ENCODE results near the gene PCNX3. TPM values are rescaled to one million over a fixed set of nuclear protein-coding genes. Genes with fewer than 3 reads are reported as not detected.

PCNX3 gene
- total and polyA plus RNA-seq, 10 of the 15 experiments (the other 5 are each of a cell fraction or from before 2014, with no cell fraction given) = 0.03 to 46.6 (median 8.4) TPM

- whole genome bisulfite sequencing (ENCODE audit: insufficient coverage, insufficient replicate concordance, low lambda C conversion rate, missing lambda C conversion rate) = under 1% methylated on average over 87 of the region's 89 CpGs
- RAD21 ChIA-PET (ENCODE audit: unreplicated experiment) = interaction anchor here (0.8 to 6.1 kb wide), 13 partner anchors 11 to 308 kb away, joined by 3 to 58 read pairs (median 4); partner anchors contain the start of genes MAP3K11, PCNX3, POLA2 and SIPA1
- no TSS peak for BruUV-seq (replicated peaks)
- no peaks in the 10 kb centered on the region for H4K20me1 ChIP-seq (ENCODE audit: control insufficient read depth, insufficient read depth)
- peaks cover 51% of the 10 kb centered on the region for H3K79me2 ChIP-seq (ENCODE audit: control insufficient read depth, insufficient read depth, low read length)
- H3K36me3 ChIP-seq (ENCODE audit: control insufficient read depth in 2 of 2, insufficient read depth in 2 of 2, low read length in 1 of 2) = no peaks in the 10 kb centered on the region; a peak in 1 of 4 replicates
- ATAC-seq (peak; percentile 77), FAIRE-seq (peak; percentile 99), DNase-seq (ENCODE audit: low read depth, low spot score) (peak; percentile 97)
- H3K9ac ChIP-seq (ENCODE audit: control insufficient read depth, insufficient read depth, low read length) = peak within 1 kb of the TSS; percentile 87
- peak within 1 kb of the TSS; percentile 90 for H2AFZ ChIP-seq (ENCODE audit: control insufficient read depth, low read depth, low read length)
- intact Hi-C loops (cut with micrococcal nuclease; ENCODE audit: unreplicated experiment) = loop anchor here (1.0 to 5.0 kb wide), 3 partner anchors 29 to 153 kb away; partner anchors contain the start of gene PCNX3
- CTCF ChIA-PET = interaction anchor here (0.7 to 5.5 kb wide), 14 partner anchors 9 to 290 kb away, joined by 3 to 89 read pairs (median 4); partner anchors contain the start of genes MUS81 and PCNX3
- H3K4me1 ChIP-seq (ENCODE audit: control insufficient read depth, insufficient read depth, low read length) = peaks cover 33% of the 10 kb centered on the region
- in situ Hi-C loops (cut with MboI) = no loop called here
- peak within 1 kb of the TSS; percentile 76 for H3K27ac ChIP-seq (ENCODE audit: control insufficient read depth, insufficient read depth)
- no peaks in the 10 kb centered on the region for H3K9me3 ChIP-seq (replicated peaks; ENCODE audit: control insufficient read depth, insufficient read depth, low read length)
- SMC1A ChIA-PET (ENCODE audit: uncharacterized antibody, unreplicated experiment) = interaction anchor here (1.0 to 4.8 kb wide), 6 partner anchors 17 to 68 kb away, joined by 3 to 48 read pairs (median 5); partner anchors contain the start of genes PCNX3 and SIPA1
- peak within 1 kb of the TSS; percentile 84 for H3K4me3 ChIP-seq
- POLR2A ChIA-PET = interaction anchor here (0.8 to 4.7 kb wide), 15 partner anchors 11 to 98 kb away, joined by 3 to 66 read pairs (median 4); partner anchors contain the start of genes PCNX3, SCYL1 and SIPA1
- H3K4me2 ChIP-seq (ENCODE audit: control insufficient read depth, insufficient read depth) = peak within 1 kb of the TSS; percentile 94
- no peaks in the 10 kb centered on the region for H3K27me3 ChIP-seq (replicated peaks in 1 of 2; ENCODE audit: control insufficient read depth in 2 of 2, insufficient read depth in 2 of 2, low read length in 1 of 2)
- TF ChIP-seq SIX5 (IDR thresholded peaks at IDR 0.05; ENCODE audit: low read depth, low read length, severe bottlenecking) (peak; percentile 77), CREM (IDR thresholded peaks at IDR 0.05; ENCODE audit: low read depth) (peak; percentile 99), SKIL (IDR thresholded peaks at IDR 0.05; ENCODE audit: low read depth, poor library complexity, severe bottlenecking) (peak; percentile 64), CUX1 (IDR thresholded peaks at IDR 0.05; ENCODE audit: insufficient replicate concordance, low read depth, low read length) (no peak), RAD51 (IDR thresholded peaks at IDR 0.05) (no peak), ZZZ3 (IDR thresholded peaks at IDR 0.05; ENCODE audit: control insufficient read depth, insufficient read length, low read depth) (no peak), RELA (IDR thresholded peaks at IDR 0.05; ENCODE audit: borderline replicate concordance, partially characterized antibody) (no peak), ZNF207 (IDR thresholded peaks at IDR 0.05; ENCODE audit: borderline replicate concordance) (0 out of 2 replicates have a peak, but pooled peaks have one; percentile 44), SMAD5 (IDR thresholded peaks at IDR 0.05; ENCODE audit: low read depth) (no peak), HDAC6 (IDR thresholded peaks at IDR 0.05; ENCODE audit: unreplicated experiment) (no peak)
These were observed 45.3 kb upstream of the PCNX3 start, which contains the start of gene ZNRD2 for GRCh38 chr11:65569973-65570918. Gene ZNRD2 (plus strand): TSS chr11:65570477. CDS start chr11:65570492, 15 bp downstream.
